Tibial artery (tissue), 4 donors: ENCODE results near the gene PLD6.
A peak's percentile ranks its signal among the peaks of the same experiment; 100 is the strongest.

ENCODE experiments used
- DNase-seq, 2 donors: peaks; one replicate each; pipeline ENCODE4 v3.0.0-alpha.2; 2019
- H3K27ac ChIP-seq, 2 donors: fragments of 200-600 bp; sonication (generic) in 1 of 2; 1 replicate in 1 of 2; 2 replicates in 1 of 2; pipeline ENCODE4 v1.5.1; 2018 to 2019; ENCODE audit warnings: mild to moderate bottlenecking in 1 of 2
- H3K27me3 ChIP-seq, 2 donors: fragments of 200-600 bp; sonication (generic) in 1 of 2; one replicate each; pipeline versions ENCODE4 v1.5.1 to v1.6.0; 2016 to 2019
- H3K36me3 ChIP-seq, 3 donors: fragments of 200-600 bp; sonication (generic) in 2 of 3; one replicate each; pipeline ENCODE4 v1.5.1; 2016 to 2019; ENCODE audit warnings: mild to moderate bottlenecking in 2 of 3
- H3K4me1 ChIP-seq, 4 donors: fragments of 200-600 bp; sonication (generic) in 2 of 4; 1 replicate in 3 of 4; 2 replicates in 1 of 4; pipeline ENCODE4 v1.5.1; 2016 to 2019
- H3K4me3 ChIP-seq, 2 donors: fragments of 200-600 bp; sonication (generic) in 1 of 2; 1 replicate in 1 of 2; 2 replicates in 1 of 2; pipeline ENCODE4 v1.5.1; 2018 to 2019; ENCODE audit warnings: mild to moderate bottlenecking in 2 of 2
- H3K9me3 ChIP-seq, 3 donors: fragments of 200-600 bp; sonication (generic) in 1 of 3; one replicate each; pipeline ENCODE4 v1.5.1; 2016 to 2019
- CTCF ChIP-seq, 2 experiments: fragments of 200-600 bp in 1 of 2; fragments of 450-650 bp in 1 of 2; IDR thresholded peaks; one replicate each; pipeline ENCODE4 v1.5.1; 2017 to 2019; ENCODE audit warnings: antibody characterized with exemption in 2 of 2, mild to moderate bottlenecking in 1 of 2, moderate library complexity in 1 of 2
- intact Hi-C: fragments of 100-400 bp; cut with DNase I; formaldehyde crosslinking; loops from one replicate; pipeline ENCODE4 v1.15.0; 2023; ENCODE audit warnings: low total_unique reads

The PLD6 gene

GRCh38 chr17:17204635-17205231, 1.4 kb downstream of the PLD6 start:
- Histone ChIP-seq H3K27me3 (no peaks in the 10 kb centered on the region), H3K9me3 (no peaks in the 10 kb centered on the region), H3K27ac (peak overlapping the region; percentile 75 to 84), H3K4me1 (peaks cover 6 to 44% (median 39%) of the 10 kb centered on the region in 4 donors), H3K4me3 (peak overlapping the region in 1 of 2 donors; percentile 62), H3K36me3 (peaks cover 0 to 11% (median 0%) of the 10 kb centered on the region in 3 donors)
- intact Hi-C loops = loop anchor here (10.0 kb wide), 2 partner anchors 170 to 200 kb away; no protein-coding TSS in a partner anchor
- no peak for DNase-seq
- TF ChIP-seq CTCF (IDR thresholded peaks at IDR 0.05) = no peak

- intact Hi-C loops = loop anchor here (10.0 kb wide), 2 partner anchors 169 to 199 kb away; no protein-coding TSS in a partner anchor
Measured at GRCh38 chr17:17204041-17204591, 2.0 kb downstream of the PLD6 start.

GRCh38 chr17:17203173-17203730, 2.9 kb downstream of the PLD6 start:
- Histone ChIP-seq H3K27me3 (no peaks in the 10 kb centered on the region), H3K9me3 (no peaks in the 10 kb centered on the region), H3K36me3 (peaks cover 0 to 11% (median 0%) of the 10 kb centered on the region in 3 donors), H3K4me1 (peaks cover 6 to 44% (median 39%) of the 10 kb centered on the region in 4 donors), H3K4me3 (no peak overlapping the region), H3K27ac (peak overlapping the region; percentile 75 to 76)
- no peak for DNase-seq
- intact Hi-C loops = loop anchor here (10.0 kb wide), 2 partner anchors 168 to 198 kb away; no protein-coding TSS in a partner anchor
- no peak for TF ChIP-seq CTCF (IDR thresholded peaks at IDR 0.05)

More at GRCh38 chr17:17204041-17204591, 2.0 kb downstream of the PLD6 start:
- H3K36me3 ChIP-seq = peaks cover 0 to 11% (median 0%) of the 10 kb centered on the region in 3 donors
- no peaks in the 10 kb centered on the region for H3K9me3 ChIP-seq
- no peak for TF ChIP-seq CTCF (IDR thresholded peaks at IDR 0.05)
- H3K4me1 ChIP-seq = peaks cover 6 to 44% (median 39%) of the 10 kb centered on the region in 4 donors
- H3K4me3 ChIP-seq = peak overlapping the region in 1 of 2 donors; percentile 6
- H3K27me3 ChIP-seq = no peaks in the 10 kb centered on the region
- peak overlapping the region; percentile 75 to 76 for H3K27ac ChIP-seq
- peak; percentile 52 to 87 for DNase-seq

- TF ChIP-seq CTCF (IDR thresholded peaks at IDR 0.05) = no peak
- H3K9me3 ChIP-seq = no peaks in the 10 kb centered on the region
- DNase-seq = no peak
- peaks cover 0 to 11% (median 0%) of the 10 kb centered on the region in 3 donors for H3K36me3 ChIP-seq
- H3K27me3 ChIP-seq = no peaks in the 10 kb centered on the region
- peaks cover 6 to 44% (median 39%) of the 10 kb centered on the region in 4 donors for H3K4me1 ChIP-seq
- no peak overlapping the region for H3K4me3 ChIP-seq
- intact Hi-C loops = loop anchor here (10.0 kb wide), 2 partner anchors 167 to 197 kb away; no protein-coding TSS in a partner anchor
- no peak overlapping the region for H3K27ac ChIP-seq
Measured at GRCh38 chr17:17201907-17202306, 4.2 kb downstream of the PLD6 start.

DNA sequence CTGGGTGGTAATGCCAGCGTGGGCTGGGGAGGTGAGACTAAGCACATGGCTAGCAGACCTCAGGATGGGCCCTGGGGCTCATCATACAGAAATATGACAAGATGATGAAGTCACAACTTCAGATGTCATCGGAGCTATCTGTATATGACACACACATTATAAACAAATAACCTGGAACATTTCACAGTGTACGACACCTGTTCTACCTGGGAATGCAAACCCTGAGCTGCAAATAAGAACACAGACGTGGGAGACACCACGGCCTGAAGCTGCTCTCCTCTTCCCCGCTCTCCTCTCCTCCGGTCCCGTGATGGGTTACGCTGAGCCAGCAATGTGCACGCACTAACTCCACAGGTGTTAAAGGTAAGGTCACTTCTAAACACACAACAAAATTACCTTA, 4.9 kb downstream of the PLD6 start:
- Histone ChIP-seq H3K4me3 (no peak overlapping the region), H3K27me3 (no peaks in the 10 kb centered on the region), H3K4me1 (peaks cover 6 to 37% (median 33%) of the 10 kb centered on the region in 4 donors), H3K27ac (no peak overlapping the region), H3K36me3 (peaks cover 0 to 11% (median 0%) of the 10 kb centered on the region in 3 donors), H3K9me3 (no peaks in the 10 kb centered on the region)
- no peak for DNase-seq
- intact Hi-C loops = loop anchor here (10.0 kb wide), 2 partner anchors 166 to 196 kb away; no protein-coding TSS in a partner anchor
- TF ChIP-seq CTCF (IDR thresholded peaks at IDR 0.05) = no peak
